Astrocyte (in vitro differentiated cells and primary cell): ENCODE measurements around the gene LRPAP1.

ENCODE experiments used
- EZH2 ChIP-seq: IDR thresholded peaks from 2 replicates; pipeline ENCODE4 v1.6.1; 2012; ENCODE audit warnings: mild to moderate bottlenecking, low read length, inconsistent platforms; ENCODE audit not compliant: insufficient read depth
- TF ChIP-seq, protein P1 (sequence below): IDR thresholded peaks from 2 replicates; pipeline ENCODE4 v1.5.1; 2011; ENCODE audit warnings: low read depth, mild to moderate bottlenecking, inconsistent platforms, low read length, moderate library complexity; ENCODE audit not compliant: insufficient read depth

DNA sequence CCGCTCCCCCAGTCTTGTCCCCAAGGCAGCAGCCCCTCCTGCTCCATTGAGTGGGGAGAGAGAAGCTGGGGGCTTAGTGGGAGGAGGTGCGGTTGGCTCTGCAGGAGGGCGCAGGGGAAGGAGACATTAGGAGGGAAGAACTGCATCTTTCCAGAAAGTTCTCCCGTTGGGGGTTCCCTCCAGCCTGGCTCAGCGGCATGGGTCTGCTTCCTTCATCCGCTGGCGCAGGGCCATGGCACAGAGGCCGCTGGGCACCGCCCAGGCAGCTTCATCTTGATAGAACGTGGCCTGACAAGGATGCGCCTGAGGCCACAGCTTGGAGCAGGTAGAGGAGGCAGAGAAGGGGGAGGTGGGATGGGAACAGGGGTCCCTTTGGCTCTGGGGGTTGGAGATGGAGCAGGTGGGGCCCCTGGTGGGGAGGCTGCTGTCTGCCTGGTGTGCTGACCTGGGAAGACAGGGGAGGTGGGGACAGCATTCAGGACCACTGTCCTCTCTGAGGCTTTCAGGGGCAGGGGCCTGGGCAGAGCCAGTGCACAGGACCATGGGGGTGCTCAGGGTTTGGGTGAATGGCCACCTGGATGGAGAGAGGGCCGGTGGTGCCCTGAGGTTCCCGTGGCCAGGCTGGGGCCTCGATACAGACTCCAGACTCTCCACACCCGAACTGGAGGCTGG, 57.0 kb downstream of the LRPAP1 start:
- TF ChIP-seq, protein P1, sequence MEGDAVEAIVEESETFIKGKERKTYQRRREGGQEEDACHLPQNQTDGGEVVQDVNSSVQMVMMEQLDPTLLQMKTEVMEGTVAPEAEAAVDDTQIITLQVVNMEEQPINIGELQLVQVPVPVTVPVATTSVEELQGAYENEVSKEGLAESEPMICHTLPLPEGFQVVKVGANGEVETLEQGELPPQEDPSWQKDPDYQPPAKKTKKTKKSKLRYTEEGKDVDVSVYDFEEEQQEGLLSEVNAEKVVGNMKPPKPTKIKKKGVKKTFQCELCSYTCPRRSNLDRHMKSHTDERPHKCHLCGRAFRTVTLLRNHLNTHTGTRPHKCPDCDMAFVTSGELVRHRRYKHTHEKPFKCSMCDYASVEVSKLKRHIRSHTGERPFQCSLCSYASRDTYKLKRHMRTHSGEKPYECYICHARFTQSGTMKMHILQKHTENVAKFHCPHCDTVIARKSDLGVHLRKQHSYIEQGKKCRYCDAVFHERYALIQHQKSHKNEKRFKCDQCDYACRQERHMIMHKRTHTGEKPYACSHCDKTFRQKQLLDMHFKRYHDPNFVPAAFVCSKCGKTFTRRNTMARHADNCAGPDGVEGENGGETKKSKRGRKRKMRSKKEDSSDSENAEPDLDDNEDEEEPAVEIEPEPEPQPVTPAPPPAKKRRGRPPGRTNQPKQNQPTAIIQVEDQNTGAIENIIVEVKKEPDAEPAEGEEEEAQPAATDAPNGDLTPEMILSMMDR: no peak
- no peak for TF ChIP-seq EZH2
